GM12878 (cell line): ENCODE measurements around the gene TMEM198. TPM values are rescaled to one million over a fixed set of nuclear protein-coding genes. Genes with fewer than 3 reads are reported as not detected.

Source experiments
- ATAC-seq: fragments of 200-7000 bp; cut with Tn5 transposase; 3 replicates; pipeline ENCODE4 v1.9.1; 2020; ENCODE audit warnings: mild to moderate bottlenecking, moderate library complexity
- BruUV-seq: library from RNA; stranded (reverse); fragments of 400-500 nt; replicated peaks from 2 replicates; lab custom pipeline; 2021; lab: Mats Ljungman, UMichigan
- CTCF ChIA-PET: fragments of 300-600 bp; sonication (Branson Sonifier 250); formaldehyde crosslinking; extraction: SDS; loops from one replicate; lab custom pipeline; 2021; ENCODE audit warnings: inconsistent platforms; lab: Yijun Ruan, JAX
- POLR2A ChIA-PET: fragments of 350-600 bp; formaldehyde crosslinking; extraction: SDS; loops from one replicate; lab custom pipeline; 2021; ENCODE audit warnings: inconsistent platforms; lab: Charles Lee
- RAD21 ChIA-PET: fragments of 300-600 bp; sonication (Branson Sonifier 250); formaldehyde crosslinking; loops from one replicate; lab custom pipeline; 2023; ENCODE audit warnings: antibody characterized with exemption; ENCODE audit not compliant: unreplicated experiment; lab: Charles Lee
- SMC1A ChIA-PET: fragments of 300-600 bp; sonication (Branson Sonifier 250); formaldehyde crosslinking; loops from one replicate; lab custom pipeline; 2023; ENCODE audit not compliant: unreplicated experiment, uncharacterized antibody; lab: Charles Lee
- DNase-seq: peaks from one replicate; pipeline ENCODE4 v3.0.0-alpha.2; 2011; ENCODE audit warnings: low read depth, low spot score
- FAIRE-seq: peaks from 3 replicates; lab custom pipeline; 2011; peaks lifted over from hg19 to GRCh38; lab: Jason Lieb, UNC
- H2AFZ ChIP-seq: 2 replicates; pipeline ENCODE4 v1.6.0; 2011; ENCODE audit warnings: low read depth, low read length, control low read depth; ENCODE audit not compliant: control insufficient read depth
- H3K27ac ChIP-seq: 2 replicates; pipeline ENCODE4 v1.5.1; 2011; ENCODE audit warnings: control low read depth; ENCODE audit not compliant: control insufficient read depth, insufficient read depth
- H3K27me3 ChIP-seq, 2 experiments: replicated peaks in 1 of 2; 2 replicates each; pipeline versions ENCODE4 v1.6.0 to v1.6.1; 2011; ENCODE audit warnings: low read length in 1 of 2; ENCODE audit not compliant: control insufficient read depth in 2 of 2, insufficient read depth in 2 of 2
- H3K36me3 ChIP-seq, 2 experiments: 2 replicates each; pipeline ENCODE4 v1.5.1; 2011; ENCODE audit warnings: low read length in 1 of 2; ENCODE audit not compliant: control insufficient read depth in 2 of 2, insufficient read depth in 2 of 2
- H3K4me1 ChIP-seq: 2 replicates; pipeline ENCODE4 v1.6.1; 2011; ENCODE audit warnings: mild to moderate bottlenecking, low read length, moderate library complexity, mixed read lengths; ENCODE audit not compliant: control insufficient read depth, insufficient read depth
- H3K4me2 ChIP-seq: 2 replicates; pipeline ENCODE4 v1.6.0; 2011; ENCODE audit warnings: control low read depth; ENCODE audit not compliant: control insufficient read depth, insufficient read depth
- H3K4me3 ChIP-seq: fragments of 200-600 bp; sonication (generic); 2 replicates; pipeline ENCODE4 v1.5.1; 2016
- H3K79me2 ChIP-seq: 2 replicates; pipeline ENCODE4 v1.6.0; 2011; ENCODE audit warnings: low read length; ENCODE audit not compliant: control insufficient read depth, insufficient read depth
- H3K9ac ChIP-seq: 2 replicates; pipeline ENCODE4 v1.8.0; 2011; ENCODE audit warnings: low read length, control low read depth, mixed read lengths; ENCODE audit not compliant: control insufficient read depth, insufficient read depth
- H3K9me3 ChIP-seq: replicated peaks from 3 replicates; pipeline ENCODE4 v1.5.1; 2011; ENCODE audit warnings: mild to moderate bottlenecking, low read length; ENCODE audit not compliant: control insufficient read depth, insufficient read depth
- H4K20me1 ChIP-seq: 2 replicates; pipeline ENCODE4 v1.6.0; 2011; ENCODE audit not compliant: control insufficient read depth, insufficient read depth
- CBX5 ChIP-seq: sonication (generic); IDR thresholded peaks from 2 replicates; pipeline ENCODE4 v1.6.1; 2016; ENCODE audit warnings: low read depth, moderate library complexity, mild to moderate bottlenecking, inconsistent platforms
- CEBPB ChIP-seq, 2 experiments: fragments of 150-350 bp in 1 of 2; IDR thresholded peaks; 2 replicates each; pipeline ENCODE4 v1.6.1; 2012 to 2014; ENCODE audit warnings: low read depth in 2 of 2, low read length in 2 of 2, borderline replicate concordance in 1 of 2, inconsistent platforms in 1 of 2
- ELK1 ChIP-seq: IDR thresholded peaks from 2 replicates; pipeline ENCODE4 v1.6.1; 2012; ENCODE audit warnings: low read depth, low read length, improper control_type of control experiment
- ETV6 ChIP-seq, 2 experiments: fragments of 450-650 bp in 1 of 2; IDR thresholded peaks in 1 of 2; conservative IDR thresholded peaks in 1 of 2; 2 replicates each; pipeline ENCODE4 v1.6.1; 2014; ENCODE audit warnings: antibody characterized with exemption in 1 of 2, borderline replicate concordance in 1 of 2, low read depth in 1 of 2, mild to moderate bottlenecking in 1 of 2, moderate library complexity in 1 of 2
- HSF1 ChIP-seq: fragments of 150-350 bp; IDR thresholded peaks from 2 replicates; pipeline ENCODE4 v1.6.1; 2014; ENCODE audit warnings: mild to moderate bottlenecking, low read depth, low read length
- MYC ChIP-seq: IDR thresholded peaks from 2 replicates; pipeline ENCODE4 v1.6.1; 2011; ENCODE audit warnings: mild to moderate bottlenecking, low read length, moderate library complexity, inconsistent platforms; ENCODE audit not compliant: insufficient read depth, insufficient replicate concordance, insufficient read length, severe bottlenecking
- RAD51 ChIP-seq: fragments of 450-650 bp; IDR thresholded peaks from 2 replicates; pipeline ENCODE4 v1.6.1; 2016; ENCODE audit warnings: moderate library complexity, mild to moderate bottlenecking, inconsistent platforms
- WRNIP1 ChIP-seq: IDR thresholded peaks from 2 replicates; pipeline ENCODE4 v1.6.1; 2011; ENCODE audit warnings: low read depth, low read length, improper control_type of control experiment, borderline replicate concordance
- WGBS: methylation state at CpG from one replicate; pipeline ENCODE4 v1.1.6; 2016; ENCODE audit warnings: low lambda C conversion rate; ENCODE audit not compliant: insufficient replicate concordance, insufficient coverage; ENCODE audit errors: missing lambda C conversion rate; 5-methylcytosine and 5-hydroxymethylcytosine counted together
- in situ Hi-C: fragments of 300-500 bp; cut with MboI; formaldehyde crosslinking; loops from 9 replicates; pipeline ENCODE4 v1.14.3; 2018; ENCODE audit warnings: mixed read lengths
- intact Hi-C: fragments of 100-400 bp; cut with micrococcal nuclease; formaldehyde crosslinking; loops from one replicate; pipeline ENCODE4 v1.14.2; 2022; ENCODE audit not compliant: unreplicated experiment
- polyA plus RNA-seq, 11 experiments: library from polyadenylated mRNA; depleted of rRNA in 4 of 11; unstranded in 6 of 11; stranded (reverse) in 5 of 11; fragments of >200 nt; fragmentation: Nextera tagmentation in 4 of 11; fragmentation: Illumina TruSeq in 1 of 11; extraction: Ambion mirVana in 4 of 11; extraction: Trizol in 1 of 11; gene quantifications; 1 replicate in 1 of 11; 2 replicates in 10 of 11; pipeline versions ENCODE4 v1.2.1 to v1.2.3, GENCODE V29; 2011 to 2016; ENCODE audit warnings: inconsistent platforms in 2 of 11, missing spikeins in 2 of 11, low read depth in 1 of 11
- total RNA-seq, 4 experiments: library from RNA; depleted of rRNA in 3 of 4; stranded (reverse); fragments of >200 nt in 3 of 4; fragmentation: Illumina TruSeq in 1 of 4; extraction: Trizol in 1 of 4; gene quantifications; 2 replicates each; pipeline versions ENCODE4 v1.2.1 to v1.2.3, GENCODE V29; 2013 to 2021
- TF ChIP-seq, protein P1 (sequence below): fragments of 450-650 bp; IDR thresholded peaks from 2 replicates; pipeline ENCODE4 v1.6.1; 2016; ENCODE audit warnings: mild to moderate bottlenecking
- TF ChIP-seq, protein P2 (sequence below): fragments of 450-650 bp; conservative IDR thresholded peaks from 2 replicates; pipeline ENCODE4 v1.6.1; 2017; ENCODE audit warnings: mild to moderate bottlenecking, moderate library complexity
- TF ChIP-seq, protein P3 (sequence below): IDR thresholded peaks from 2 replicates; pipeline ENCODE4 v1.6.1; 2011; ENCODE audit warnings: mild to moderate bottlenecking, low read depth, low read length, moderate library complexity; ENCODE audit not compliant: insufficient replicate concordance

Gene TMEM198
- total and polyA plus RNA-seq, 10 of the 15 experiments (the other 5 are each of a cell fraction or from before 2014, with no cell fraction given), result 0.16 to 1.2 (median 0.65) TPM; not detected in 2

DNA sequence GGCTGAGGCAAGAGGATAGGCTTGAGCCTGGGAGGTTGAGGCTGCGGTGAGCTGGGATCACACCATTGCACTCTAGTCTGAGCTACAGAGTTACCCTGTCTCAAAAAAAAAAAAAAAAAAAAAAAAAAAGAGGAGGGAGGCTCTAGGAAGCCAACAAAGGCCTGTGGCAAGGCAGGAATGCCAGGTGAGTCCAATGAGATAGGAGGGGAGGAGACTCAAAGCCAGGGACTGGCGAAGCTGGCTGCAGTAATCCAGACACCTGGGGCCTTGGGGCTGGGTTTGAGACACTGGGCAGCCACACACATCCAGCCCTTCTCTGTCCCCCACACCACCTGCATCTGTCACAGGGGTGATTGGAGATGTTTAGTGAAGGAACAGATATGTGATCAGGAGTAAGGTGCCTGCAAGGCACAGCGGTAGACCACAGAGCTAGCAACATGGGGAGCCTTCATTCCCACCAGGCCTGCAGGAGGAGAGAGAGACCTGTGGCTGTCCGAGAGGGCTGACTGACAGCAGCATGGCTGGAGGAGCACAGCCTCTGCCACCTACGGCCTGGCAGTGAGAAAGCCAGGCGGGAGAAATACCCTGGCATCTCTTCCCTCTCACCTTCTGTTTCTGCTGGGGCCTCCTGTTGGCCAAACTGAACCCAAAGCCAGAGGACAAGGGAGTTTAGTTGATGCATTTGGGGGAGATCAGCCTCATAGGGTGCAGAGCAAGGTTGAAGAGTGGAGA, 9.7 kb upstream of the TMEM198 start:
- H3K4me2 ChIP-seq, result no peak overlapping the region
- 29% methylated on average over 5 of the region's 6 CpGs for WGBS
- H3K9me3 ChIP-seq, result no peaks in the 10 kb centered on the region
- H3K27ac ChIP-seq, result no peak overlapping the region
- ChIA-PET RAD21 (no interaction called here), SMC1A (interaction anchor here (1.1 to 1.8 kb wide), 2 partner anchors 38 to 39 kb away, joined by 3 to 4 read pairs; a partner anchor contains a TSS), POLR2A (no interaction called here), CTCF (interaction anchor here (1.1 to 1.5 kb wide), 3 partner anchors 8 to 145 kb away, joined by 3 read pairs; no protein-coding TSS in a partner anchor)
- no peak overlapping the region for H3K9ac ChIP-seq
- no peaks in the 10 kb centered on the region for H3K4me1 ChIP-seq
- H3K79me2 ChIP-seq, result no peaks in the 10 kb centered on the region
- ATAC-seq (no peak), DNase-seq (no peak), FAIRE-seq (no peak)
- intact Hi-C loops (no loop called here), in situ Hi-C loops (loop anchor here (5.0 kb wide), 1 partner anchor 132 kb away; no protein-coding TSS in a partner anchor)
- H4K20me1 ChIP-seq, result no peaks in the 10 kb centered on the region; the same call in 1 of the 2 replicates
- peaks cover 3 to 8% of the 10 kb centered on the region in 2 experiments; a peak in 3 of 4 replicates for H3K27me3 ChIP-seq
- no TSS peak for BruUV-seq
- H3K4me3 ChIP-seq, result no peak overlapping the region
- no peak overlapping the region for H2AFZ ChIP-seq
- H3K36me3 ChIP-seq, result no peaks in the 10 kb centered on the region
- TF ChIP-seq HSF1 (no peak), CEBPB (IDR thresholded peaks at IDR 0.05; ENCODE audit: borderline replicate concordance in 1 of 2, low read depth in 2 of 2, low read length in 2 of 2) (no peak), ELK1 (no peak), CBX5 (no peak), ETV6 (conservative IDR thresholded peaks at IDR 0.05 in 1 of 2, IDR thresholded peaks at IDR 0.05 in 1 of 2; ENCODE audit: borderline replicate concordance in 1 of 2, low read depth in 1 of 2) (no peak), RAD51 (no peak), MYC (no peak), WRNIP1 (no peak)
- TF ChIP-seq, protein P1, sequence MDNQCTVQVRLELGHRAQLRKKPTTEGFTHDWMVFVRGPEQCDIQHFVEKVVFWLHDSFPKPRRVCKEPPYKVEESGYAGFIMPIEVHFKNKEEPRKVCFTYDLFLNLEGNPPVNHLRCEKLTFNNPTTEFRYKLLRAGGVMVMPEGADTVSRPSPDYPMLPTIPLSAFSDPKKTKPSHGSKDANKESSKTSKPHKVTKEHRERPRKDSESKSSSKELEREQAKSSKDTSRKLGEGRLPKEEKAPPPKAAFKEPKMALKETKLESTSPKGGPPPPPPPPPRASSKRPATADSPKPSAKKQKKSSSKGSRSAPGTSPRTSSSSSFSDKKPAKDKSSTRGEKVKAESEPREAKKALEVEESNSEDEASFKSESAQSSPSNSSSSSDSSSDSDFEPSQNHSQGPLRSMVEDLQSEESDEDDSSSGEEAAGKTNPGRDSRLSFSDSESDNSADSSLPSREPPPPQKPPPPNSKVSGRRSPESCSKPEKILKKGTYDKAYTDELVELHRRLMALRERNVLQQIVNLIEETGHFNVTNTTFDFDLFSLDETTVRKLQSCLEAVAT, result no peak
- TF ChIP-seq, protein P2, sequence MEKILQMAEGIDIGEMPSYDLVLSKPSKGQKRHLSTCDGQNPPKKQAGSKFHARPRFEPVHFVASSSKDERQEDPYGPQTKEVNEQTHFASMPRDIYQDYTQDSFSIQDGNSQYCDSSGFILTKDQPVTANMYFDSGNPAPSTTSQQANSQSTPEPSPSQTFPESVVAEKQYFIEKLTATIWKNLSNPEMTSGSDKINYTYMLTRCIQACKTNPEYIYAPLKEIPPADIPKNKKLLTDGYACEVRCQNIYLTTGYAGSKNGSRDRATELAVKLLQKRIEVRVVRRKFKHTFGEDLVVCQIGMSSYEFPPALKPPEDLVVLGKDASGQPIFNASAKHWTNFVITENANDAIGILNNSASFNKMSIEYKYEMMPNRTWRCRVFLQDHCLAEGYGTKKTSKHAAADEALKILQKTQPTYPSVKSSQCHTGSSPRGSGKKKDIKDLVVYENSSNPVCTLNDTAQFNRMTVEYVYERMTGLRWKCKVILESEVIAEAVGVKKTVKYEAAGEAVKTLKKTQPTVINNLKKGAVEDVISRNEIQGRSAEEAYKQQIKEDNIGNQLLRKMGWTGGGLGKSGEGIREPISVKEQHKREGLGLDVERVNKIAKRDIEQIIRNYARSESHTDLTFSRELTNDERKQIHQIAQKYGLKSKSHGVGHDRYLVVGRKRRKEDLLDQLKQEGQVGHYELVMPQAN, result no peak
- TF ChIP-seq, protein P3, sequence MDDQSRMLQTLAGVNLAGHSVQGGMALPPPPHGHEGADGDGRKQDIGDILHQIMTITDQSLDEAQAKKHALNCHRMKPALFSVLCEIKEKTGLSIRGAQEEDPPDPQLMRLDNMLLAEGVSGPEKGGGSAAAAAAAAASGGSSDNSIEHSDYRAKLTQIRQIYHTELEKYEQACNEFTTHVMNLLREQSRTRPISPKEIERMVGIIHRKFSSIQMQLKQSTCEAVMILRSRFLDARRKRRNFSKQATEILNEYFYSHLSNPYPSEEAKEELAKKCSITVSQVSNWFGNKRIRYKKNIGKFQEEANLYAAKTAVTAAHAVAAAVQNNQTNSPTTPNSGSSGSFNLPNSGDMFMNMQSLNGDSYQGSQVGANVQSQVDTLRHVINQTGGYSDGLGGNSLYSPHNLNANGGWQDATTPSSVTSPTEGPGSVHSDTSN, result no peak
